Measurements from ENCODE around the gene LYSMD4. TPM values are rescaled to one million over a fixed set of nuclear protein-coding genes. Genes with fewer than 3 reads are reported as not detected.
A peak's percentile ranks its signal among the peaks of the same experiment; 100 is the strongest.

Gene LYSMD4
- total RNA-seq, 3 donors from 2014 or later (not counting 1 experiment from before 2014, with no cell fraction given) = 5.0 to 9.1 (median 7.2) TPM

- no peaks in the 10 kb centered on the region for H3K4me1 ChIP-seq (ENCODE audit: control insufficient read depth, insufficient read depth, low read length)
Observed at GRCh38 chr15:99707473-99708270, 25.6 kb downstream of the LYSMD4 start.

GRCh38 chr15:99706557-99707303 is 26.5 kb downstream of the LYSMD4 start:
- Histone ChIP-seq H3K36me3 (ENCODE audit: control insufficient read depth, insufficient read depth, low read length) (peaks cover 16% of the 10 kb centered on the region), H3K4me3 (ENCODE audit: low read length) (no peak overlapping the region), H3K9me3 (ENCODE audit: control insufficient read depth, insufficient read depth, low read length) (no peaks in the 10 kb centered on the region), H3K4me1 (ENCODE audit: control insufficient read depth, insufficient read depth, low read length) (no peaks in the 10 kb centered on the region), H3K27me3 (ENCODE audit: control insufficient read depth, insufficient read depth, low read length) (no peaks in the 10 kb centered on the region), H3K27ac (ENCODE audit: low read length) (no peak overlapping the region)
- no peaks in the 10 kb centered on the region for H3K9me3 Mint-ChIP-seq
- H3K27ac Mint-ChIP-seq = no peak overlapping the region
- H3K4me3 Mint-ChIP-seq = no peak overlapping the region
- DNase-seq (peak in 1 of 2 donors; percentile 64), ATAC-seq (no peak)
- no peaks in the 10 kb centered on the region for H3K27me3 Mint-ChIP-seq (ENCODE audit: low read depth in 2 of 2)
- 55% methylated on average over 7 of the region's 10 CpGs for WGBS (ENCODE audit: insufficient coverage)
- no peaks in the 10 kb centered on the region for H3K36me3 Mint-ChIP-seq
- TF ChIP-seq, protein P1, sequence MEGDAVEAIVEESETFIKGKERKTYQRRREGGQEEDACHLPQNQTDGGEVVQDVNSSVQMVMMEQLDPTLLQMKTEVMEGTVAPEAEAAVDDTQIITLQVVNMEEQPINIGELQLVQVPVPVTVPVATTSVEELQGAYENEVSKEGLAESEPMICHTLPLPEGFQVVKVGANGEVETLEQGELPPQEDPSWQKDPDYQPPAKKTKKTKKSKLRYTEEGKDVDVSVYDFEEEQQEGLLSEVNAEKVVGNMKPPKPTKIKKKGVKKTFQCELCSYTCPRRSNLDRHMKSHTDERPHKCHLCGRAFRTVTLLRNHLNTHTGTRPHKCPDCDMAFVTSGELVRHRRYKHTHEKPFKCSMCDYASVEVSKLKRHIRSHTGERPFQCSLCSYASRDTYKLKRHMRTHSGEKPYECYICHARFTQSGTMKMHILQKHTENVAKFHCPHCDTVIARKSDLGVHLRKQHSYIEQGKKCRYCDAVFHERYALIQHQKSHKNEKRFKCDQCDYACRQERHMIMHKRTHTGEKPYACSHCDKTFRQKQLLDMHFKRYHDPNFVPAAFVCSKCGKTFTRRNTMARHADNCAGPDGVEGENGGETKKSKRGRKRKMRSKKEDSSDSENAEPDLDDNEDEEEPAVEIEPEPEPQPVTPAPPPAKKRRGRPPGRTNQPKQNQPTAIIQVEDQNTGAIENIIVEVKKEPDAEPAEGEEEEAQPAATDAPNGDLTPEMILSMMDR (IDR thresholded peaks at IDR 0.05) = no peak
- H3K4me1 Mint-ChIP-seq = peaks cover 7 to 10% of the 10 kb centered on the region in 2 donors
- intact Hi-C loops (cut with micrococcal nuclease) = no loop called here

More at GRCh38 chr15:99707473-99708270, 25.6 kb downstream of the LYSMD4 start:
- TF ChIP-seq, protein P1 (IDR thresholded peaks at IDR 0.05) = no peak
- Mint-ChIP-seq H3K9me3 (no peaks in the 10 kb centered on the region), H3K4me3 (peak overlapping the region; percentile 9), H3K27me3 (ENCODE audit: low read depth in 2 of 2) (no peaks in the 10 kb centered on the region), H3K36me3 (peaks cover 6% of the 10 kb centered on the region), H3K27ac (no peak overlapping the region), H3K4me1 (peaks cover 14 to 17% of the 10 kb centered on the region in 2 donors)
- H3K36me3 ChIP-seq (ENCODE audit: control insufficient read depth, insufficient read depth, low read length) = peaks cover 25% of the 10 kb centered on the region
- H3K4me3 ChIP-seq (ENCODE audit: low read length) = no peak overlapping the region
- no peaks in the 10 kb centered on the region for H3K9me3 ChIP-seq (ENCODE audit: control insufficient read depth, insufficient read depth, low read length)
- H3K27me3 ChIP-seq (ENCODE audit: control insufficient read depth, insufficient read depth, low read length) = no peaks in the 10 kb centered on the region
- no peak for ATAC-seq
- WGBS (ENCODE audit: insufficient coverage) = 74% methylated on average over 11 of the region's 11 CpGs
- DNase-seq = peak in 1 of 2 donors; percentile 58
- no peak overlapping the region for H3K27ac ChIP-seq (ENCODE audit: low read length)
- intact Hi-C loops (cut with micrococcal nuclease) = no loop called here

DNA sequence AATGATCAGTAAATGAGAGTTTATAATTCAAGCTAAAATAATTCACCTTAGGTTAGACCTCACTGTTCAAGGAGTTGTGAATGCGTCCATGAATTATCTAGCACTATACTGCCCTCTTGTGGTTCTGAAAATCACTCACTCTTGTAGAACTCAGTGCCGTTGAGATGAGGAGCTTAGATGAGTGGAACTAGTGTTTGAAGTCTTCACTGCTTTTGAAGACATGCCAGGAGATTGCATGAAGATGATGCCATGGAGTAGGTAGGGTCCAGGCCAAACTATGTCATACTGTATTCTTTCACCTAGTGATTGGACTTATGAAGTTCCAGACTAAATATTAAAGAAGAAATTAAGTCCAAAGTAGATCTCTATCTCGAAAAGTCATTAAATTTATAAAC is 28.8 kb downstream of the LYSMD4 start:
- no peaks in the 10 kb centered on the region for H3K9me3 ChIP-seq (ENCODE audit: control insufficient read depth, insufficient read depth, low read length)
- no peaks in the 10 kb centered on the region for H3K4me1 ChIP-seq (ENCODE audit: control insufficient read depth, insufficient read depth, low read length)
- Mint-ChIP-seq H3K9me3 (no peaks in the 10 kb centered on the region), H3K36me3 (no peaks in the 10 kb centered on the region), H3K27ac (no peak overlapping the region), H3K4me3 (no peak overlapping the region), H3K4me1 (peaks cover 5 to 6% of the 10 kb centered on the region in 2 donors), H3K27me3 (ENCODE audit: low read depth in 2 of 2) (no peaks in the 10 kb centered on the region)
- TF ChIP-seq, protein P1 (IDR thresholded peaks at IDR 0.05) = peak; percentile 75
- ATAC-seq = peak; percentile 89 to 93 (median 90)
- H3K27me3 ChIP-seq (ENCODE audit: control insufficient read depth, insufficient read depth, low read length) = no peaks in the 10 kb centered on the region
- DNase-seq = peak in 1 of 2 donors; percentile 88
- H3K36me3 ChIP-seq (ENCODE audit: control insufficient read depth, insufficient read depth, low read length) = no peaks in the 10 kb centered on the region
- H3K27ac ChIP-seq (ENCODE audit: low read length) = no peak overlapping the region
- intact Hi-C loops (cut with micrococcal nuclease) = loop anchor here (1.0 to 5.0 kb wide), 4 partner anchors 53 to 431 kb away; no protein-coding TSS in a partner anchor
- H3K4me3 ChIP-seq (ENCODE audit: low read length) = no peak overlapping the region
- WGBS (ENCODE audit: insufficient coverage) = 0% methylated on average over 1 of the region's 3 CpGs
